WERI-Rb-1 (cell line): ENCODE data around the gene RAB3IP.
"Not testable (repeated sequence)": the region's sequence is repeated elsewhere in the genome, so short reads cannot be mapped to it uniquely, and the experiment has no call there.

Experiments
- DNase-seq: peaks from one replicate; pipeline ENCODE4 v3.0.0-alpha.2; 2020
- H3K27ac ChIP-seq: fragments of 250-450 bp; sonication (Bioruptor Pico); 2 replicates; pipeline ENCODE4 v1.5.1; 2020; ENCODE audit warnings: mild to moderate bottlenecking, moderate library complexity
- H3K27me3 ChIP-seq: fragments of 250-450 bp; sonication (Bioruptor Pico); 2 replicates; pipeline ENCODE4 v1.5.1; 2021; ENCODE audit warnings: mild to moderate bottlenecking, low read depth, moderate library complexity; ENCODE audit not compliant: insufficient read depth, severe bottlenecking
- H3K36me3 ChIP-seq: fragments of 250-450 bp; sonication (Bioruptor Pico); 2 replicates; pipeline ENCODE4 v1.5.1; 2020; ENCODE audit warnings: mild to moderate bottlenecking, moderate library complexity
- H3K4me3 ChIP-seq: 2 replicates; pipeline ENCODE4 v1.5.1; 2011; ENCODE audit warnings: low read depth, mild to moderate bottlenecking, control low read depth, low read length
- H3K9me3 ChIP-seq: fragments of 250-450 bp; sonication (Bioruptor Pico); 2 replicates; pipeline ENCODE4 v1.5.1; 2021; ENCODE audit warnings: mild to moderate bottlenecking, moderate library complexity; ENCODE audit not compliant: severe bottlenecking
- TF ChIP-seq, protein P1 (sequence below): IDR thresholded peaks from 2 replicates; pipeline ENCODE4 v1.5.1; 2011; ENCODE audit warnings: low read depth, mild to moderate bottlenecking, control low read depth, inconsistent platforms, low read length

Gene RAB3IP

DNA sequence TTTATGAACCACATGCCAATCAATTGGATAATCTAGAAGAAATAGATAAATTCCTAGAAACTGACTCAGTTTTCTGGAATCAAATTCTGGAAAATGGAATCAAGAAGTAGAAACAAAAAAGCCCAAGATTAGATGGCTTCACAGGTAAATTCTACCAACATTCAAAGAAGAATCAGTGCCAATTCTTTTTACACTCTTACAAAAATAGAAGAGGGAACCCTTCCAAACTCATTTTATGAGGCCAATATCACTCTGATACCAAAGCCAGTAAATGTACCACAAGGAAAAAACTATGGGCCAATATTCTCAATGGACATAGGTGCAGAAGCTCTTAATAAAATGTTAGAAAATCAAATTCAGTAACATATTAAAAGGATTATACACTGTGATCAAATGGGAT, 50.7 kb downstream of the RAB3IP start:
- H3K36me3 ChIP-seq, result no peaks in the 10 kb centered on the region; the same call in 1 of the 2 replicates
- no peak for DNase-seq

DNA sequence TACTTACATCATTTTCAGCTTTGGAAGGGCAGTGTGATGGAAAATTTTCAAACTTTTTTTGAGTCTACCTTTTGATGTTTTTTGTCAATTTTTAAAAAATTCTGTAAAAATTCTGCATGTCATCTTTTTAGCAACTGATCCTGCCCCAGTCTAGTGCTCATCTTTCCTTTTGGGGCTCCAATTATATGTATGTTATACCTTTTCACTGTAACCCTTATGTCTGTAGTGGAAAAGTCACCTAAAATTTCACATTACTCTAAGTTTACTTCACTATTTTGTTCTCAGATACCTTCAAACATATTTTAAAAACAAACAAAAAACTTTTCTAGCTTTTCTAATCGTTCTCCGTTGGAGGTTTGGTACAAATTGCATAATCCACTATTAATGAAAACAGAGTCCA, 53.9 kb downstream of the RAB3IP start:
- no peaks in the 10 kb centered on the region for H3K9me3 ChIP-seq
- DNase-seq, result no peak
- TF ChIP-seq, protein P1, sequence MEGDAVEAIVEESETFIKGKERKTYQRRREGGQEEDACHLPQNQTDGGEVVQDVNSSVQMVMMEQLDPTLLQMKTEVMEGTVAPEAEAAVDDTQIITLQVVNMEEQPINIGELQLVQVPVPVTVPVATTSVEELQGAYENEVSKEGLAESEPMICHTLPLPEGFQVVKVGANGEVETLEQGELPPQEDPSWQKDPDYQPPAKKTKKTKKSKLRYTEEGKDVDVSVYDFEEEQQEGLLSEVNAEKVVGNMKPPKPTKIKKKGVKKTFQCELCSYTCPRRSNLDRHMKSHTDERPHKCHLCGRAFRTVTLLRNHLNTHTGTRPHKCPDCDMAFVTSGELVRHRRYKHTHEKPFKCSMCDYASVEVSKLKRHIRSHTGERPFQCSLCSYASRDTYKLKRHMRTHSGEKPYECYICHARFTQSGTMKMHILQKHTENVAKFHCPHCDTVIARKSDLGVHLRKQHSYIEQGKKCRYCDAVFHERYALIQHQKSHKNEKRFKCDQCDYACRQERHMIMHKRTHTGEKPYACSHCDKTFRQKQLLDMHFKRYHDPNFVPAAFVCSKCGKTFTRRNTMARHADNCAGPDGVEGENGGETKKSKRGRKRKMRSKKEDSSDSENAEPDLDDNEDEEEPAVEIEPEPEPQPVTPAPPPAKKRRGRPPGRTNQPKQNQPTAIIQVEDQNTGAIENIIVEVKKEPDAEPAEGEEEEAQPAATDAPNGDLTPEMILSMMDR, result no peak
- H3K36me3 ChIP-seq, result peaks cover 12% of the 10 kb centered on the region
- no peak overlapping the region for H3K27ac ChIP-seq
- H3K27me3 ChIP-seq, result no peaks in the 10 kb centered on the region
- H3K4me3 ChIP-seq, result no peak overlapping the region

More for the DNA sequence above, 50.7 kb downstream of the RAB3IP start:
- no peak overlapping the region for H3K27ac ChIP-seq
- TF ChIP-seq, protein P1, result no peak
- no peaks in the 10 kb centered on the region for H3K27me3 ChIP-seq
- H3K9me3 ChIP-seq, result no peaks in the 10 kb centered on the region
- no peak overlapping the region for H3K4me3 ChIP-seq

DNA sequence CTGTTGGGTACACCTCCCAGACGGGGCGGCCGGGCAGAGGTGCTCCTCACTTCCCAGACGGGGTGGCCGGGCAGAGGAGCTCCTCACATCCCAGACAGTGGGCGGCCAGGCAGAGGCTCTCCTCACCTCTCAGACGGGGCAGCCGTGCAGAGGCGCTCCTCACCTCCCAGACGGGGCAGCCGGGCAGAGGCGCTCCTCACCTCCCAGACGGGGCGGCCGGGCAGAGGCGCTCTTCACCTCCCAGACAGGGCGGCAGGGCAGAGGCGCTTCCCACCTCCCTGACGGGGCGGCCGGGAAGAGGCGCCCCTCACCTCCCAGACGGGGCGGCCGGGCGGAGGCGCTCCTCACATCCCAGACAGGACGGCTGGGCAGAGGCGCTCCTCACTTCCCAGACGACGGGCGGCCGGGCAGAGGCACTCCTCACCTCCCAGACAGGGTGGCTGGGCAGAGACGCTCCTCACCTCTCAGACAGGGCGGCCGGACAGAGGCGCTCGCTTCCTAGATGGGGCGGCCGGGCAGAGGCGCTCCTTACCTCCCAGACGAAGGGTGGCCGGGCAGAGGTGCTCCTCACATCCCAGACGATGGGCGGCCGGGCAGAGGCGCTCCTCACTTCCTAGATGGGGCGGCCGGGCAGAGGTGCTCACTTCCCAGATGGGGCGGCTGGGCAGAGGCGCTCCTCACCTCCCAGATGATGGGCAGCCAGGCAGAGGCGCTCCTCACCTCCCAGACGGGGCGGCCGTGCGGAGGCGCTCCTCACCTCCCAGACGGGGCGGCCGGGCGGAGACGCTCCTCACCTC, 68.6 kb downstream of the RAB3IP start:
- not testable (repeated sequence) for DNase-seq, H3K36me3 ChIP-seq, H3K4me3 ChIP-seq, H3K27ac ChIP-seq, H3K27me3 ChIP-seq
- H3K9me3 ChIP-seq, result peaks cover 16% of the 10 kb centered on the region

DNA sequence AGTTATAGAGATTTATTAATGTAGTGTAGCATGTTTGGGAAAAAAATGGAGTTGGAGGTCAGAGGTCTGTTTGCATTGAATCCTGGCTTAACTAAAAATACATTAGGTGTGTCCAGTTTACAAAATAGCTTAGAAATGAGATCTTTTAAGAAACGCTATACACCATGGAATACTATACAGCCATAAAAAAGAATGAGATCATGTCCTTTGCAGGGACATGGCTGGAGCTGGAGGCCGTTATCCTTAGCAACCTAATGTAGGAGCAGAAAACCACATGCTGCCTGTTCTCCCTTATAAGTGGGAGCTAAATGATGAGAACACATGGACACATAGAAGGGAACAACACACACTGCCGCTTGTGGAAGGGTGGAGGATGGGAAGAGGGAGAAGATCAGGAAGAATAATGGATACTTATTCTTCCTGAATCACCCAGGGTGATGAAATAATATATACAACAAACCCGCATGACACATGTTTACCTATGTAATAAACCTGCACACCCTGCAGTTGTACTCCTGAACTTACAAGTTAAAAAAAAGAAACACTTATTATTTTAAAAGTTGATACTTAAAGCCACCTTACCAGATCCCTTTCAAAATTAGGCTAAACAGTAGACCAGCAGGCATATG, 72.3 kb downstream of the RAB3IP start:
- H3K4me3 ChIP-seq, result no peak overlapping the region
- TF ChIP-seq, protein P1, result no peak
- peaks cover 8% of the 10 kb centered on the region for H3K36me3 ChIP-seq
- DNase-seq, result no peak
- no peak overlapping the region for H3K27ac ChIP-seq
- H3K9me3 ChIP-seq, result peaks cover 18% of the 10 kb centered on the region
- no peaks in the 10 kb centered on the region for H3K27me3 ChIP-seq

DNA sequence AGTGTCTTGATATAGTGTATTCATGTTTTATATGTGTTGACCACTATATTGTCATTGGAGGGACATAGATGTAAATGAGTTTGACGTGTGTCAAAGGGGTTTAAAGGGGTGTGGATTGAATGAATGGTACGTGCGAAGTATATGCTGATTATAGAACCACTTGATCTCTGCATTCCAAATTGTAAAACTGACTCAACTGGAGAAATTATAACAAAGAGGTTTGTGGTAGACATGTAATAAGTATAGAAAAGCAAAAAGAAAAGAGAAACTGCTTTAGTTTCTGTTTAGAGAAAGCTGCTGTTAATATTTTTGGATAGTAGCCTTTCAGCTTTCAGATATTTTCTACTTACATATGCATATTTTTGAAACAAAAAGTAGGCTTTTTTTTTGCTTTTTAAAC, 77.4 kb downstream of the RAB3IP start:
- Histone ChIP-seq H3K36me3 (peaks cover 3% of the 10 kb centered on the region; the same call in 1 of the 2 replicates), H3K27ac (no peak overlapping the region), H3K27me3 (no peaks in the 10 kb centered on the region), H3K4me3 (no peak overlapping the region), H3K9me3 (peaks cover 6% of the 10 kb centered on the region)
- TF ChIP-seq, protein P1, result no peak
- DNase-seq, result no peak

DNA sequence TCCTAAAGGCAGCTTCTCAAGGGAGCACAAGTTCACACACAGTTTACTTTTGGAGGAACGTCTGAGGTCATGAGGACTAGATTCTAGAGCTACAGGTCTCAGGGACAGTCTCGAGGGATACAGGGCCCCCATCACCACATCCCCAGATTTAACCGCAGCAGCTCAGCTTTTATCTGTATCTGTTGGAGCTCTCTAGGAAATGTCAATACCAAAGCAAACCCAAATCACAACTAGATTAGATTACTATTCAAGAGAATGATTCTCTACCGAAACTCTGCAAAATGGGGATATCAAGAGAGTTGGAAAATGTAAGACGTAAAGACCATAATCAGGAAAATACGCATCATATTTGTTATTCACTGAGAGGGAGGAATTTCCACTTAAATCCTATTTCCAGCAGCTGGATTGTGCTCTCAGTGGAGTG, 82.4 kb downstream of the RAB3IP start:
- Histone ChIP-seq H3K27me3 (no peaks in the 10 kb centered on the region), H3K36me3 (no peaks in the 10 kb centered on the region), H3K4me3 (no peak overlapping the region), H3K27ac (no peak overlapping the region), H3K9me3 (no peaks in the 10 kb centered on the region)
- DNase-seq, result no peak
- TF ChIP-seq, protein P1, result no peak
